Frontal cortex (tissue), 4 donors: ENCODE data around the gene SORL1. TPM values are rescaled to one million over a fixed set of nuclear protein-coding genes. Genes with fewer than 3 reads are reported as not detected.
A peak's percentile ranks its signal among the peaks of the same experiment; 100 is the strongest.

ENCODE experiments used
- DNase-seq, 2 donors: peaks; one replicate each; pipeline ENCODE4 v3.0.0; 2012; ENCODE audit warnings: low spot score in 2 of 2
- FAIRE-seq: peaks from 2 replicates; lab custom pipeline; 2012; peaks lifted over from hg19 to GRCh38; lab: Jason Lieb, UNC
- total RNA-seq: library from RNA; depleted of rRNA; stranded (reverse); fragments of >200 nt; gene quantifications from one replicate; pipeline ENCODE4 v1.2.3, GENCODE V29; 2014
- donor health status: control.
- donor health status: control.
- donor health status: control.

The SORL1 gene
- total RNA-seq, 1 donor from 2014 or later = 42.8 TPM

GRCh38 chr11:121425828-121426227 lies 26.3 kb upstream of the SORL1 start:
- FAIRE-seq = no peak

GRCh38 chr11:121426476-121427399 lies 25.4 kb upstream of the SORL1 start:
- no peak for FAIRE-seq
- peak; percentile 56 to 57 for DNase-seq

More at GRCh38 chr11:121425828-121426227, 26.3 kb upstream of the SORL1 start:
- DNase-seq = no peak

GRCh38 chr11:121427400-121427744 lies 24.7 kb upstream of the SORL1 start:
- DNase-seq = no peak
- no peak for FAIRE-seq

- FAIRE-seq (no peak), DNase-seq (no peak)
These were observed 22.6 kb upstream of the SORL1 start for GRCh38 chr11:121429556-121429955.

GRCh38 chr11:121431820-121432526 lies 20.1 kb upstream of the SORL1 start:
- DNase-seq (no peak), FAIRE-seq (no peak)

GRCh38 chr11:121435132-121435531 lies 17.0 kb upstream of the SORL1 start:
- FAIRE-seq (no peak), DNase-seq (no peak)

GRCh38 chr11:121435551-121436511 lies 16.3 kb upstream of the SORL1 start:
- DNase-seq (no peak), FAIRE-seq (no peak)

GRCh38 chr11:121437018-121437685 lies 15.0 kb upstream of the SORL1 start:
- DNase-seq = no peak
- no peak for FAIRE-seq

- DNase-seq (no peak), FAIRE-seq (no peak)
These were observed 14.4 kb upstream of the SORL1 start for GRCh38 chr11:121437686-121438078.

- no peak for DNase-seq
- no peak for FAIRE-seq
These were observed 12.8 kb upstream of the SORL1 start for GRCh38 chr11:121439337-121439736.

GRCh38 chr11:121439759-121440158 lies 12.4 kb upstream of the SORL1 start:
- FAIRE-seq (no peak), DNase-seq (no peak)

- DNase-seq = no peak
- no peak for FAIRE-seq
These were observed 10.6 kb upstream of the SORL1 start for GRCh38 chr11:121441521-121441920.

- no peak for DNase-seq
- FAIRE-seq = no peak
These were observed 8.3 kb upstream of the SORL1 start for GRCh38 chr11:121443688-121444275.

- DNase-seq = no peak
These were observed 7.6 kb upstream of the SORL1 start for GRCh38 chr11:121444526-121444925.

GRCh38 chr11:121445071-121445768 lies 6.9 kb upstream of the SORL1 start:
- DNase-seq (no peak), FAIRE-seq (no peak)

More at GRCh38 chr11:121444526-121444925, 7.6 kb upstream of the SORL1 start:
- FAIRE-seq = no peak

GRCh38 chr11:121446752-121447156 lies 5.4 kb upstream of the SORL1 start:
- FAIRE-seq = no peak
- DNase-seq = no peak

GRCh38 chr11:121448011-121448410 lies 4.1 kb upstream of the SORL1 start:
- DNase-seq = no peak
- FAIRE-seq = no peak

GRCh38 chr11:121448431-121448941 lies 3.6 kb upstream of the SORL1 start:
- no peak for FAIRE-seq

More at GRCh38 chr11:121448431-121448941, 3.6 kb upstream of the SORL1 start:
- DNase-seq = no peak
